DMS153 (cell line): ENCODE data around the gene ASCL4.
"Not testable (repeated sequence)": the region's sequence is repeated elsewhere in the genome, so short reads cannot be mapped to it uniquely, and the experiment has no call there.

ENCODE experiments used
- DNase-seq: peaks from one replicate; lab custom pipeline; 2025; lab: John Stamatoyannopoulos, UW

Gene ASCL4

GRCh38 chr12:107774349-107775029 is at the start of gene ASCL4:
Gene ASCL4, plus strand, starts transcription at chr12:107774704. Its CDS starts 515 bp downstream, at chr12:107775219.
- DNase-seq = no peak

- DNase-seq = not testable (repeated sequence)
Measured at GRCh38 chr12:107727327-107727726, 47.2 kb upstream of the ASCL4 start.

GRCh38 chr12:107727742-107728141 is 46.8 kb upstream of the ASCL4 start:
- DNase-seq = not testable (repeated sequence)

GRCh38 chr12:107730618-107731341 is 43.7 kb upstream of the ASCL4 start:
- no peak for DNase-seq

GRCh38 chr12:107731366-107731765 is 43.1 kb upstream of the ASCL4 start:
- DNase-seq = no peak

- DNase-seq = no peak
Measured at GRCh38 chr12:107732365-107732764, 42.1 kb upstream of the ASCL4 start.

GRCh38 chr12:107734139-107734538 is 40.4 kb upstream of the ASCL4 start:
- no peak for DNase-seq

GRCh38 chr12:107735763-107736162 is 38.7 kb upstream of the ASCL4 start:
- no peak for DNase-seq

- no peak for DNase-seq
Measured at GRCh38 chr12:107736914-107737313, 37.6 kb upstream of the ASCL4 start.

GRCh38 chr12:107748472-107748871 is 26.0 kb upstream of the ASCL4 start:
- DNase-seq = no peak

GRCh38 chr12:107749083-107749482 is 25.4 kb upstream of the ASCL4 start:
- no peak for DNase-seq

- DNase-seq = peak; percentile 9
Measured at GRCh38 chr12:107759410-107759809, 15.1 kb upstream of the ASCL4 start.

GRCh38 chr12:107760207-107760808 is 14.2 kb upstream of the ASCL4 start:
- no peak for DNase-seq

GRCh38 chr12:107760809-107761501 is 13.5 kb upstream of the ASCL4 start, which contains the start of gene PRDM4:
Gene PRDM4, minus strand, starts transcription at chr12:107761137. Its CDS starts 622 bp downstream, at chr12:107760515.
- peak; percentile 84 for DNase-seq

GRCh38 chr12:107761502-107761904 is 13.0 kb upstream of the ASCL4 start:
- DNase-seq = no peak

GRCh38 chr12:107762874-107763273 is 11.6 kb upstream of the ASCL4 start:
- DNase-seq = no peak

GRCh38 chr12:107764626-107765025 is 9.9 kb upstream of the ASCL4 start:
- no peak for DNase-seq

GRCh38 chr12:107765316-107765715 is 9.2 kb upstream of the ASCL4 start:
- no peak for DNase-seq

GRCh38 chr12:107767466-107767865 is 7.0 kb upstream of the ASCL4 start:
- DNase-seq = no peak

- DNase-seq = no peak
Measured at GRCh38 chr12:107775093-107775721, 703 bp downstream of the ASCL4 start.

- DNase-seq = no peak
Measured at GRCh38 chr12:107776171-107776570, 1.7 kb downstream of the ASCL4 start.
